ENCODE data around the gene CFAP58. TPM values are rescaled to one million over a fixed set of nuclear protein-coding genes. Genes with fewer than 3 reads are reported as not detected.

The CFAP58 gene
- total RNA-seq, 4 donors from 2014 or later = 0.29 to 2.2 (median 1.3) TPM

GRCh38 chr10:104344219-104344618 lies 9.4 kb upstream of the CFAP58 start:
- Histone ChIP-seq H3K27ac (no peak overlapping the region), H3K36me3 (no peaks in the 10 kb centered on the region), H3K4me1 (peaks cover 0 to 8% of the 10 kb centered on the region in 2 donors), H3K9me3 (no peaks in the 10 kb centered on the region), H3K27me3 (no peaks in the 10 kb centered on the region), H3K4me3 (no peak overlapping the region)
- intact Hi-C loops (cut with DNase I; ENCODE audit: low total_unique reads) = no loop called here
- no peak for DNase-seq
- no peak for TF ChIP-seq POLR2A (IDR thresholded peaks at IDR 0.05)

DNA sequence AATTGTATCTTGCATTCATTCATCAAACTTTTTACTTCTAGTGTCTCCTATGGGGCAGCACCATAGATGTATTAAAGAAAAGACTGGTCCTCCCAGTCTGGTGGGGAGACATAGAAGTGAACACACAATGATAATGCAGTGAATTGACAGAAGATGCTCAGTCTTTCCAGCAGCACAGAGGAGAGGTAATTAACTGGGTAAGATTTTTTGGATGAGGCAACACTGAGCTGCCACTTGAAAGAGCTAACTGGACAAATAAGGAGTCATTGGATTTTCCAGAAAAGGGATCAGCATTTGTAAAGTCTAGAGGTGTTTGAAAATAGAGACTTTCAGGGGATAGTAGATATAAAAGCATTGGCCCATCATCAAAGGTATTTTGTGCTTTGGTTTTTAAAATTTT lies 8.1 kb upstream of the CFAP58 start:
- TF ChIP-seq POLR2A (IDR thresholded peaks at IDR 0.05) = no peak
- TF ChIP-seq, protein P1, sequence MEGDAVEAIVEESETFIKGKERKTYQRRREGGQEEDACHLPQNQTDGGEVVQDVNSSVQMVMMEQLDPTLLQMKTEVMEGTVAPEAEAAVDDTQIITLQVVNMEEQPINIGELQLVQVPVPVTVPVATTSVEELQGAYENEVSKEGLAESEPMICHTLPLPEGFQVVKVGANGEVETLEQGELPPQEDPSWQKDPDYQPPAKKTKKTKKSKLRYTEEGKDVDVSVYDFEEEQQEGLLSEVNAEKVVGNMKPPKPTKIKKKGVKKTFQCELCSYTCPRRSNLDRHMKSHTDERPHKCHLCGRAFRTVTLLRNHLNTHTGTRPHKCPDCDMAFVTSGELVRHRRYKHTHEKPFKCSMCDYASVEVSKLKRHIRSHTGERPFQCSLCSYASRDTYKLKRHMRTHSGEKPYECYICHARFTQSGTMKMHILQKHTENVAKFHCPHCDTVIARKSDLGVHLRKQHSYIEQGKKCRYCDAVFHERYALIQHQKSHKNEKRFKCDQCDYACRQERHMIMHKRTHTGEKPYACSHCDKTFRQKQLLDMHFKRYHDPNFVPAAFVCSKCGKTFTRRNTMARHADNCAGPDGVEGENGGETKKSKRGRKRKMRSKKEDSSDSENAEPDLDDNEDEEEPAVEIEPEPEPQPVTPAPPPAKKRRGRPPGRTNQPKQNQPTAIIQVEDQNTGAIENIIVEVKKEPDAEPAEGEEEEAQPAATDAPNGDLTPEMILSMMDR (IDR thresholded peaks at IDR 0.05) = no peak
- H3K4me1 ChIP-seq = peaks cover 0 to 2% of the 10 kb centered on the region in 2 donors
- H3K27me3 ChIP-seq = no peaks in the 10 kb centered on the region
- H3K36me3 ChIP-seq = no peaks in the 10 kb centered on the region
- DNase-seq = no peak
- H3K4me3 ChIP-seq = no peak overlapping the region
- intact Hi-C loops (cut with DNase I; ENCODE audit: low total_unique reads) = loop anchor here (5.0 kb wide), 1 partner anchor 38 kb away; no protein-coding TSS in a partner anchor
- H3K27ac ChIP-seq = no peak overlapping the region
- H3K9me3 ChIP-seq = no peaks in the 10 kb centered on the region

DNA sequence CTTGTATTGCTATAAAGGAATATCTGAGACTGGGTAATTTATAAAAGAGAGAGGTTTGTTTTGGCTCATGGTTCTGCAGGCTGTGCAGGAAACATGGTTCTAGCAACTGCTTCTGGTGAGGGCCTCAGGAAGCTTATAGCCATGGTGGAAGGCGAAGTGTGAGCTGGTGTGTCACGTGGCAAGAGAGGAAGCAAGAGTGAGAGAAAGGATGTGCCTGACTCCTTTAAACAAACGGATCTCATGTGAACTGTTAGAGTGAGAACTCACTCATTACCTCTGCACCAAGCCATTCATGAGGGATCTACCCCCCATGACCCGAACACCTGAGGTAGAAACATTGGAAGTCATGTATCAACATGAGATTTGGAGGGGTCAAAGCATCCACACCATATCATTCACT lies 7.7 kb upstream of the CFAP58 start:
- no peaks in the 10 kb centered on the region for H3K36me3 ChIP-seq
- no peak for TF ChIP-seq POLR2A (IDR thresholded peaks at IDR 0.05)
- TF ChIP-seq, protein P1 (IDR thresholded peaks at IDR 0.05) = no peak
- intact Hi-C loops (cut with DNase I; ENCODE audit: low total_unique reads) = loop anchor here (5.0 kb wide), 1 partner anchor 39 kb away; no protein-coding TSS in a partner anchor
- H3K4me3 ChIP-seq = no peak overlapping the region
- H3K27me3 ChIP-seq = no peaks in the 10 kb centered on the region
- H3K27ac ChIP-seq = no peak overlapping the region
- no peaks in the 10 kb centered on the region for H3K4me1 ChIP-seq
- H3K9me3 ChIP-seq = no peaks in the 10 kb centered on the region
- DNase-seq = no peak

- no peak overlapping the region for H3K27ac ChIP-seq
- H3K36me3 ChIP-seq = no peaks in the 10 kb centered on the region
- H3K4me1 ChIP-seq = no peaks in the 10 kb centered on the region
- H3K9me3 ChIP-seq = no peaks in the 10 kb centered on the region
- intact Hi-C loops (cut with DNase I; ENCODE audit: low total_unique reads) = loop anchor here (5.0 kb wide), 1 partner anchor 40 kb away; no protein-coding TSS in a partner anchor
- no peaks in the 10 kb centered on the region for H3K27me3 ChIP-seq
- TF ChIP-seq, protein P1 (IDR thresholded peaks at IDR 0.05) = no peak
- no peak for TF ChIP-seq POLR2A (IDR thresholded peaks at IDR 0.05)
- H3K4me3 ChIP-seq = no peak overlapping the region
- no peak for DNase-seq
Observed at GRCh38 chr10:104347295-104348045, 6.2 kb upstream of the CFAP58 start.

DNA sequence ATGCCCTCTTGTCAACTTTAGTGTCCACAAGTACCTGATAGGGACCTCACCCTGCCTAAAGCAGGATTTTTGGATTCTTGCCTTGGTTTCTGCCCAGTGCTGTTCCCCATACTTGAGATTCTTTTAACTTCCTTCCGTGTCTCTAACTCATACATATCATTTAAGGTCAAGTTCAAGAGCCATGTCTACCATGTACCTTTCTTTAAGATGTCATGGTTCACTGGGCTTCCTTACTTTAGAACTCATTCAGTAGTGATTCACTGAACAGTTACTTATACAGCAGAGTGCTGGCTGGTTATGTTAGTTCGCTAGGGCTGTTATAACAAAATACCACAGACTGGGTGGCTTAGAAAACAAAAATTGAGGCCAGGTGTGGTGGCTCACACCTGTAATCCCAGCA lies 5.0 kb upstream of the CFAP58 start:
- H3K4me1 ChIP-seq = no peaks in the 10 kb centered on the region
- no peak for TF ChIP-seq POLR2A (IDR thresholded peaks at IDR 0.05)
- TF ChIP-seq, protein P1 (IDR thresholded peaks at IDR 0.05) = no peak
- no peak overlapping the region for H3K27ac ChIP-seq
- intact Hi-C loops (cut with DNase I; ENCODE audit: low total_unique reads) = loop anchor here (5.0 kb wide), 1 partner anchor 41 kb away; no protein-coding TSS in a partner anchor
- H3K27me3 ChIP-seq = no peaks in the 10 kb centered on the region
- H3K9me3 ChIP-seq = no peaks in the 10 kb centered on the region
- no peaks in the 10 kb centered on the region for H3K36me3 ChIP-seq
- DNase-seq = no peak
- no peak overlapping the region for H3K4me3 ChIP-seq

Data from uterus (tissue), 4 donors.